ENCODE data around the gene GFY. TPM values are rescaled to one million over a fixed set of nuclear protein-coding genes. Genes with fewer than 3 reads are reported as not detected.

GFY gene
- total and polyA plus RNA-seq, 2 experiments from 2014 or later = 1.2 TPM; not detected in 1

DNA sequence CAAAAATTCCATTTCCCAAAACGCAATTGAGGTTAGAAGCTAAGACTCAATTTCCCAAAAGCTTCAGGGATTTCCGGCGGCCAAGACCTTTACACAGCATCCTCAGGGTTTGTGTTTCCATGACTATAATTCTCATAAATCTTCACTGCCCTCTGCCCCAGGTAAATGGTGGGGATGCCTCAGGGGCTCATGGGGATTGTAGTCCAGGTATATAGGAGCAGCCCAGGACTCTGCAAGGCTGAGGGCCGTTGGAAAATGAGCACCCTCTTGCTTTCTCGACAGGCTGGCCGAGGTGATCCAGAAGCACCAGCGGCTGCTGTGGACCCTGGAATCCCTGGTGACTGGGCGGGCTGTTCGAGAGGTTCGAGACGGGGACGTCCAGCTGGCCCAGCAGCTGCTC lies 34.2 kb downstream of the GFY start:
- Histone ChIP-seq H3K36me3 (ENCODE audit: insufficient read depth) (no peaks in the 10 kb centered on the region), H3K79me2 (replicated peaks; ENCODE audit: insufficient read depth) (peaks cover 15% of the 10 kb centered on the region), H4K20me1 (replicated peaks; ENCODE audit: insufficient read depth) (no peaks in the 10 kb centered on the region), H3K27me3 (ENCODE audit: insufficient read depth) (no peaks in the 10 kb centered on the region), H3K27ac (ENCODE audit: low read depth) (no peak overlapping the region), H3K4me2 (no peak overlapping the region), H3K4me1 (ENCODE audit: insufficient read depth) (0 out of 2 replicates have a peak, but pooled peaks cover under 1% of the 10 kb centered on the region), H2AFZ (no peak overlapping the region), H3K9me2 (ENCODE audit: insufficient read depth) (no peaks in the 10 kb centered on the region), H3F3A (replicated peaks; ENCODE audit: low read depth) (0 out of 2 replicates have a peak, but pooled peaks cover 2% of the 10 kb centered on the region), H3K4me3 (no peak overlapping the region)
- Mint-ChIP-seq H3K27ac (no peak overlapping the region), H3K36me3 (ENCODE audit: low read depth) (peaks cover 38% of the 10 kb centered on the region), H3K9me3 (no peaks in the 10 kb centered on the region), H3K4me3 (no peak overlapping the region), H3K27me3 (ENCODE audit: insufficient read depth, low read depth, poor library complexity) (peaks cover 7% of the 10 kb centered on the region), H3K4me1 (no peaks in the 10 kb centered on the region)
- DNase-seq (ENCODE audit: low spot score) (no peak), ATAC-seq (peak; percentile 42)
- no peak for TF ChIP-seq STAT1 (IDR thresholded peaks at IDR 0.05; ENCODE audit: unreplicated experiment)
- no peak for TF ChIP-seq POLR2AphosphoS5 (IDR thresholded peaks at IDR 0.05; ENCODE audit: low read depth)
- no peak for TF ChIP-seq NANOG (IDR thresholded peaks at IDR 0.05; ENCODE audit: borderline replicate concordance)
- no peak for TF ChIP-seq EZH2phosphoT487 (IDR thresholded peaks at IDR 0.05; ENCODE audit: unreplicated experiment)
- TF ChIP-seq, protein P1, sequence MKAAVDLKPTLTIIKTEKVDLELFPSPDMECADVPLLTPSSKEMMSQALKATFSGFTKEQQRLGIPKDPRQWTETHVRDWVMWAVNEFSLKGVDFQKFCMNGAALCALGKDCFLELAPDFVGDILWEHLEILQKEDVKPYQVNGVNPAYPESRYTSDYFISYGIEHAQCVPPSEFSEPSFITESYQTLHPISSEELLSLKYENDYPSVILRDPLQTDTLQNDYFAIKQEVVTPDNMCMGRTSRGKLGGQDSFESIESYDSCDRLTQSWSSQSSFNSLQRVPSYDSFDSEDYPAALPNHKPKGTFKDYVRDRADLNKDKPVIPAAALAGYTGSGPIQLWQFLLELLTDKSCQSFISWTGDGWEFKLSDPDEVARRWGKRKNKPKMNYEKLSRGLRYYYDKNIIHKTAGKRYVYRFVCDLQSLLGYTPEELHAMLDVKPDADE (IDR thresholded peaks at IDR 0.05) = no peak
- TF ChIP-seq CREB1 (CRISPR knock-in tag; IDR thresholded peaks at IDR 0.05; ENCODE audit: low read depth) = no peak
- no peak for TF ChIP-seq ZNF331 (CRISPR knock-in tag; IDR thresholded peaks at IDR 0.05; ENCODE audit: low read depth)
- TF ChIP-seq, protein P2, sequence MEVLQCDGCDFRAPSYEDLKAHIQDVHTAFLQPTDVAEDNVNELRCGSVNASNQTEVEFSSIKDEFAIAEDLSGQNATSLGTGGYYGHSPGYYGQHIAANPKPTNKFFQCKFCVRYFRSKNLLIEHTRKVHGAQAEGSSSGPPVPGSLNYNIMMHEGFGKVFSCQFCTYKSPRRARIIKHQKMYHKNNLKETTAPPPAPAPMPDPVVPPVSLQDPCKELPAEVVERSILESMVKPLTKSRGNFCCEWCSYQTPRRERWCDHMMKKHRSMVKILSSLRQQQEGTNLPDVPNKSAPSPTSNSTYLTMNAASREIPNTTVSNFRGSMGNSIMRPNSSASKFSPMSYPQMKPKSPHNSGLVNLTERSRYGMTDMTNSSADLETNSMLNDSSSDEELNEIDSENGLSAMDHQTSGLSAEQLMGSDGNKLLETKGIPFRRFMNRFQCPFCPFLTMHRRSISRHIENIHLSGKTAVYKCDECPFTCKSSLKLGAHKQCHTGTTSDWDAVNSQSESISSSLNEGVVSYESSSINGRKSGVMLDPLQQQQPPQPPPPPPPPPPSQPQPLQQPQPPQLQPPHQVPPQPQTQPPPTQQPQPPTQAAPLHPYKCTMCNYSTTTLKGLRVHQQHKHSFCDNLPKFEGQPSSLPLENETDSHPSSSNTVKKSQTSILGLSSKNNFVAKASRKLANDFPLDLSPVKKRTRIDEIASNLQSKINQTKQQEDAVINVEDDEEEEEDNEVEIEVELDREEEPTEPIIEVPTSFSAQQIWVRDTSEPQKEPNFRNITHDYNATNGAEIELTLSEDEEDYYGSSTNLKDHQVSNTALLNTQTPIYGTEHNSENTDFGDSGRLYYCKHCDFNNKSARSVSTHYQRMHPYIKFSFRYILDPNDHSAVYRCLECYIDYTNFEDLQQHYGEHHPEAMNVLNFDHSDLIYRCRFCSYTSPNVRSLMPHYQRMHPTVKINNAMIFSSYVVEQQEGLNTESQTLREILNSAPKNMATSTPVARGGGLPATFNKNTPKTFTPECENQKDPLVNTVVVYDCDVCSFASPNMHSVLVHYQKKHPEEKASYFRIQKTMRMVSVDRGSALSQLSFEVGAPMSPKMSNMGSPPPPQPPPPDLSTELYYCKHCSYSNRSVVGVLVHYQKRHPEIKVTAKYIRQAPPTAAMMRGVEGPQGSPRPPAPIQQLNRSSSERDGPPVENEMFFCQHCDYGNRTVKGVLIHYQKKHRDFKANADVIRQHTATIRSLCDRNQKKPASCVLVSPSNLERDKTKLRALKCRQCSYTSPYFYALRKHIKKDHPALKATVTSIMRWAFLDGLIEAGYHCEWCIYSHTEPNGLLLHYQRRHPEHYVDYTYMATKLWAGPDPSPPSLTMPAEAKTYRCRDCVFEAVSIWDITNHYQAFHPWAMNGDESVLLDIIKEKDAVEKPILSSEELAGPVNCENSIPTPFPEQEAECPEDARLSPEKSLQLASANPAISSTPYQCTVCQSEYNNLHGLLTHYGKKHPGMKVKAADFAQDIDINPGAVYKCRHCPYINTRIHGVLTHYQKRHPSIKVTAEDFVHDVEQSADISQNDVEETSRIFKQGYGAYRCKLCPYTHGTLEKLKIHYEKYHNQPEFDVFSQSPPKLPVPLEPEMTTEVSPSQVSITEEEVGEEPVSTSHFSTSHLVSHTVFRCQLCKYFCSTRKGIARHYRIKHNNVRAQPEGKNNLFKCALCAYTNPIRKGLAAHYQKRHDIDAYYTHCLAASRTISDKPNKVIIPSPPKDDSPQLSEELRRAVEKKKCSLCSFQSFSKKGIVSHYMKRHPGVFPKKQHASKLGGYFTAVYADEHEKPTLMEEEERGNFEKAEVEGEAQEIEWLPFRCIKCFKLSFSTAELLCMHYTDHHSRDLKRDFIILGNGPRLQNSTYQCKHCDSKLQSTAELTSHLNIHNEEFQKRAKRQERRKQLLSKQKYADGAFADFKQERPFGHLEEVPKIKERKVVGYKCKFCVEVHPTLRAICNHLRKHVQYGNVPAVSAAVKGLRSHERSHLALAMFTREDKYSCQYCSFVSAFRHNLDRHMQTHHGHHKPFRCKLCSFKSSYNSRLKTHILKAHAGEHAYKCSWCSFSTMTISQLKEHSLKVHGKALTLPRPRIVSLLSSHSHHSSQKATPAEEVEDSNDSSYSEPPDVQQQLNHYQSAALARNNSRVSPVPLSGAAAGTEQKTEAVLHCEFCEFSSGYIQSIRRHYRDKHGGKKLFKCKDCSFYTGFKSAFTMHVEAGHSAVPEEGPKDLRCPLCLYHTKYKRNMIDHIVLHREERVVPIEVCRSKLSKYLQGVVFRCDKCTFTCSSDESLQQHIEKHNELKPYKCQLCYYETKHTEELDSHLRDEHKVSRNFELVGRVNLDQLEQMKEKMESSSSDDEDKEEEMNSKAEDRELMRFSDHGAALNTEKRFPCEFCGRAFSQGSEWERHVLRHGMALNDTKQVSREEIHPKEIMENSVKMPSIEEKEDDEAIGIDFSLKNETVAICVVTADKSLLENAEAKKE (CRISPR knock-in tag; IDR thresholded peaks at IDR 0.05) = no peak
- TF ChIP-seq, protein P3, sequence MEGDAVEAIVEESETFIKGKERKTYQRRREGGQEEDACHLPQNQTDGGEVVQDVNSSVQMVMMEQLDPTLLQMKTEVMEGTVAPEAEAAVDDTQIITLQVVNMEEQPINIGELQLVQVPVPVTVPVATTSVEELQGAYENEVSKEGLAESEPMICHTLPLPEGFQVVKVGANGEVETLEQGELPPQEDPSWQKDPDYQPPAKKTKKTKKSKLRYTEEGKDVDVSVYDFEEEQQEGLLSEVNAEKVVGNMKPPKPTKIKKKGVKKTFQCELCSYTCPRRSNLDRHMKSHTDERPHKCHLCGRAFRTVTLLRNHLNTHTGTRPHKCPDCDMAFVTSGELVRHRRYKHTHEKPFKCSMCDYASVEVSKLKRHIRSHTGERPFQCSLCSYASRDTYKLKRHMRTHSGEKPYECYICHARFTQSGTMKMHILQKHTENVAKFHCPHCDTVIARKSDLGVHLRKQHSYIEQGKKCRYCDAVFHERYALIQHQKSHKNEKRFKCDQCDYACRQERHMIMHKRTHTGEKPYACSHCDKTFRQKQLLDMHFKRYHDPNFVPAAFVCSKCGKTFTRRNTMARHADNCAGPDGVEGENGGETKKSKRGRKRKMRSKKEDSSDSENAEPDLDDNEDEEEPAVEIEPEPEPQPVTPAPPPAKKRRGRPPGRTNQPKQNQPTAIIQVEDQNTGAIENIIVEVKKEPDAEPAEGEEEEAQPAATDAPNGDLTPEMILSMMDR (conservative IDR thresholded peaks at IDR 0.05; ENCODE audit: low read depth in 2 of 2) = no peak
- TF ChIP-seq EZH2 (IDR thresholded peaks at IDR 0.05; ENCODE audit: low read depth, unreplicated experiment) = no peak
- no peak for TF ChIP-seq JUNB (IDR thresholded peaks at IDR 0.05; ENCODE audit: unreplicated experiment)
- TF ChIP-seq, protein P4, sequence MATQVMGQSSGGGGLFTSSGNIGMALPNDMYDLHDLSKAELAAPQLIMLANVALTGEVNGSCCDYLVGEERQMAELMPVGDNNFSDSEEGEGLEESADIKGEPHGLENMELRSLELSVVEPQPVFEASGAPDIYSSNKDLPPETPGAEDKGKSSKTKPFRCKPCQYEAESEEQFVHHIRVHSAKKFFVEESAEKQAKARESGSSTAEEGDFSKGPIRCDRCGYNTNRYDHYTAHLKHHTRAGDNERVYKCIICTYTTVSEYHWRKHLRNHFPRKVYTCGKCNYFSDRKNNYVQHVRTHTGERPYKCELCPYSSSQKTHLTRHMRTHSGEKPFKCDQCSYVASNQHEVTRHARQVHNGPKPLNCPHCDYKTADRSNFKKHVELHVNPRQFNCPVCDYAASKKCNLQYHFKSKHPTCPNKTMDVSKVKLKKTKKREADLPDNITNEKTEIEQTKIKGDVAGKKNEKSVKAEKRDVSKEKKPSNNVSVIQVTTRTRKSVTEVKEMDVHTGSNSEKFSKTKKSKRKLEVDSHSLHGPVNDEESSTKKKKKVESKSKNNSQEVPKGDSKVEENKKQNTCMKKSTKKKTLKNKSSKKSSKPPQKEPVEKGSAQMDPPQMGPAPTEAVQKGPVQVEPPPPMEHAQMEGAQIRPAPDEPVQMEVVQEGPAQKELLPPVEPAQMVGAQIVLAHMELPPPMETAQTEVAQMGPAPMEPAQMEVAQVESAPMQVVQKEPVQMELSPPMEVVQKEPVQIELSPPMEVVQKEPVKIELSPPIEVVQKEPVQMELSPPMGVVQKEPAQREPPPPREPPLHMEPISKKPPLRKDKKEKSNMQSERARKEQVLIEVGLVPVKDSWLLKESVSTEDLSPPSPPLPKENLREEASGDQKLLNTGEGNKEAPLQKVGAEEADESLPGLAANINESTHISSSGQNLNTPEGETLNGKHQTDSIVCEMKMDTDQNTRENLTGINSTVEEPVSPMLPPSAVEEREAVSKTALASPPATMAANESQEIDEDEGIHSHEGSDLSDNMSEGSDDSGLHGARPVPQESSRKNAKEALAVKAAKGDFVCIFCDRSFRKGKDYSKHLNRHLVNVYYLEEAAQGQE (IDR thresholded peaks at IDR 0.05; ENCODE audit: unreplicated experiment) = no peak
- TF ChIP-seq ZNF114 (CRISPR knock-in tag; IDR thresholded peaks at IDR 0.05) = no peak
